T-helper 1 cell treated with Interleukin-12 subunit alpha and Interleukin-12 subunit beta and Interleukin-4 antibody, amounts not matched to agents 30 μg/mL and 1 μg/mL, for 36 hours (primary cell): ENCODE measurements around the gene ZNF454.

Experiments used
- H3K27ac Mint-ChIP-seq: one replicate; pipeline ENCODE4 v1.8.0; 2021; ENCODE audit warnings: mild to moderate bottlenecking, mixed read lengths
- H3K27me3 Mint-ChIP-seq: one replicate; pipeline ENCODE4 v1.8.0; 2021; ENCODE audit warnings: low read depth, mixed read lengths
- H3K36me3 Mint-ChIP-seq: one replicate; pipeline ENCODE4 v1.8.0; 2021; ENCODE audit warnings: low read depth, mixed read lengths
- H3K4me1 Mint-ChIP-seq: one replicate; pipeline ENCODE4 v1.8.0; 2021; ENCODE audit warnings: low read depth, mixed read lengths
- H3K4me3 Mint-ChIP-seq: one replicate; pipeline ENCODE4 v1.8.0; 2021; ENCODE audit warnings: mild to moderate bottlenecking, moderate library complexity, mixed read lengths
- H3K9me3 Mint-ChIP-seq: one replicate; pipeline ENCODE4 v1.8.0; 2021; ENCODE audit warnings: mixed read lengths

ZNF454 gene

DNA sequence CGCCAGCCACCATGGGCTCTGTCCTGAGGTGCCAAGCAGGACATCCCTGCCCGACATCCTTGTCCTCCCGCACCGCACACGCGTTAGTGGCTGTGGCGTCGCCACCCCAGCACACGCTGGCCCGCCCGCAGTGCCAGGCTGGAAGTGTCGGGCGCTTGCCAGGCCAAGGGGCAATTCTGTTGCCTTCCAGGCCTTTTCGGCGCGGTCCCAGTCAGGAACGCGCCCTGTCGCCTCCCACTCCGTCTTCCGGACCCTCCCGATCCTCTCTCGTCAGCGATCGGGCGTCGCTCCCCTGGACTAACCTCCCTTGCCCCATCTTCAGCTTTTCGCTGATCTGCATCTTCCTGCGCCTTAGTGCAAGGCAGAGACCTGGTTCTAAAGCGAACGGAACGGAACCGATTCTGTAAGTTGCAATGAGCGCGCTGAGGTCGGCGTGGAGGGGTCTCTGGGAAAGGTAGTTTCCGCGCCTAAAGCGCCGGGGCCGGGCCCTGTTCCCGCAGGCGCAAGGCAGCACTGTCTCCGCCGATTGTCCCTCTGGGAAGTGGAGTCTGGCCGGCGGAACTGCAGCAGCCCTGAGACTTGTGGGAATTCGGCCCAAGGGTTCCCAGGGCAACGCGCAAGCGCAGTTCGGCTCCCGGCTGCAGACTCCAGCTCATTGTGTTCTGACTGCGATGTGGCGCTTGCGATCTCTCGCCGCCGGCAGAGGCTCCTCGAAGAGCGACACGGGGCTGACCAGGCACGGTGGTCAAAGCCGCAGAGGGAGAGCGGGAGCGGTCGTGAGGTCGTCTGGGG, at the start of gene ZNF454:
Gene ZNF454, plus strand, starts transcription at position 630 of the 792 bp plus-strand sequence. CDS start 1,594 bp downstream, outside the sequence.
- no peak within 1 kb of the TSS for H3K4me3 Mint-ChIP-seq
- peaks cover 75% of the 10 kb centered on the region for H3K9me3 Mint-ChIP-seq
- H3K4me1 Mint-ChIP-seq: no peaks in the 10 kb centered on the region
- H3K27me3 Mint-ChIP-seq: no peaks in the 10 kb centered on the region
- peaks cover under 1% of the 10 kb centered on the region for H3K36me3 Mint-ChIP-seq
- H3K27ac Mint-ChIP-seq: no peak within 1 kb of the TSS

GRCh38 chr5:178895615-178896571, 45.1 kb upstream of the ZNF454 start, which contains the start of gene ZFP2:
ZFP2 (plus strand) TSS chr5:178895913; CDS start chr5:178931314, 35,401 bp downstream.
- Mint-ChIP-seq H3K4me1 (no peaks in the 10 kb centered on the region), H3K27me3 (no peaks in the 10 kb centered on the region), H3K27ac (no peak within 1 kb of the TSS), H3K36me3 (peaks cover 3% of the 10 kb centered on the region), H3K4me3 (peak within 1 kb of the TSS; percentile 71), H3K9me3 (peaks cover 63% of the 10 kb centered on the region)

DNA sequence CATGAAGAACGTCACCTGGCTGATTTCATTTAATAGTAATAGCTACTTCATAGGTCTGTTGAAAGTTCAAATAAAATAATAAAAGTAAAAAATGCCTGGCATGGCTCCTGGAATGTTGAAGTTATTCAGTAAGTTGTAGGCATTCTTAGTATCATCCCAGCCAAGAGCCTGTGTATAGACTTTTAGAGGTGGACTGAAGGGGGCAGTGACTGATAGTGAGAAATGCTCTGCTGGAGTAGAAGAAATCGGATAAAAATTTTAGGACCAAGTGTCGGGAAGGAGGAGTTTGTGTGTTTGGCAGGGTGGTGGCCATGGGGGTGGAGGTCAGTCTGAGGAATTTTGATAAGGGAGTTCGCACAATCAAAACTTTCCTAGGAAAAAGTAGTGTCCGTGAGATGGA, 41.7 kb upstream of the ZNF454 start:
- Mint-ChIP-seq H3K4me1 (no peaks in the 10 kb centered on the region), H3K27me3 (no peaks in the 10 kb centered on the region), H3K9me3 (peaks cover 62% of the 10 kb centered on the region), H3K36me3 (no peaks in the 10 kb centered on the region), H3K27ac (no peak overlapping the region), H3K4me3 (no peak overlapping the region)

- H3K4me3 Mint-ChIP-seq: no peak overlapping the region
- peaks cover 56% of the 10 kb centered on the region for H3K9me3 Mint-ChIP-seq
- no peak overlapping the region for H3K27ac Mint-ChIP-seq
- H3K27me3 Mint-ChIP-seq: no peaks in the 10 kb centered on the region
- no peaks in the 10 kb centered on the region for H3K4me1 Mint-ChIP-seq
- H3K36me3 Mint-ChIP-seq: no peaks in the 10 kb centered on the region
Measured at GRCh38 chr5:178902849-178903248, 38.1 kb upstream of the ZNF454 start.

- peaks cover 2% of the 10 kb centered on the region for H3K36me3 Mint-ChIP-seq
- no peaks in the 10 kb centered on the region for H3K27me3 Mint-ChIP-seq
- no peaks in the 10 kb centered on the region for H3K4me1 Mint-ChIP-seq
- H3K27ac Mint-ChIP-seq: no peak overlapping the region
- no peak overlapping the region for H3K4me3 Mint-ChIP-seq
- peaks cover 79% of the 10 kb centered on the region for H3K9me3 Mint-ChIP-seq
Measured at GRCh38 chr5:178931846-178932760, 8.9 kb upstream of the ZNF454 start.

GRCh38 chr5:178941361-178941760, 363 bp downstream of the ZNF454 start:
- Mint-ChIP-seq H3K9me3 (peaks cover 72% of the 10 kb centered on the region), H3K4me1 (no peaks in the 10 kb centered on the region), H3K36me3 (no peaks in the 10 kb centered on the region), H3K27ac (no peak overlapping the region), H3K4me3 (no peak overlapping the region), H3K27me3 (no peaks in the 10 kb centered on the region)

- Mint-ChIP-seq H3K36me3 (peaks cover 2% of the 10 kb centered on the region), H3K4me3 (no peak overlapping the region), H3K9me3 (peaks cover 83% of the 10 kb centered on the region), H3K27me3 (no peaks in the 10 kb centered on the region), H3K27ac (no peak overlapping the region), H3K4me1 (no peaks in the 10 kb centered on the region)
Measured at GRCh38 chr5:178965465-178966055, 24.6 kb downstream of the ZNF454 start.

- Mint-ChIP-seq H3K4me3 (no peak overlapping the region), H3K27me3 (no peaks in the 10 kb centered on the region), H3K9me3 (peaks cover 53% of the 10 kb centered on the region), H3K4me1 (no peaks in the 10 kb centered on the region), H3K36me3 (peaks cover 2% of the 10 kb centered on the region), H3K27ac (no peak overlapping the region)
Measured at GRCh38 chr5:178981381-178981780, 40.4 kb downstream of the ZNF454 start.

DNA sequence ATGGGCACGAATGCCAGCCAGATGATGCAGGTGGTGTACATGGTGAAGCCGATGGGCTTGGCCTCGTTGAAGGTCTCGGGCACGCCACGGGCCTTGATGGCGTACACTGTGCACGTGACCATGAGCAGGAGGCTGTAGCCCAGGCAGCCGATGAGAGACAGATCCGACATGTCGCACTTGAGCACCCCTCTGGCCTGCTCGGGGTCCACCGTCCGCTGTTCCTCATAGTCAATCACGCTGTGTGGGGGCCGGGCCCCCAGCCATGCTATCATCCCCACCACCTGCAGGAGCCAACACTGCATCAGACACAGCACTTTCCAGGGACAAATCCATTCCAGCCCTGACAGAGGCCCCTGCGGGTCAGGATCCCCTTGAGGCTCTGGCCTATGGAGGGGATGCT, 41.9 kb downstream of the ZNF454 start:
- Mint-ChIP-seq H3K9me3 (peaks cover 48% of the 10 kb centered on the region), H3K4me3 (no peak overlapping the region), H3K27me3 (no peaks in the 10 kb centered on the region), H3K4me1 (no peaks in the 10 kb centered on the region), H3K36me3 (peaks cover 2% of the 10 kb centered on the region), H3K27ac (no peak overlapping the region)

- peaks cover 44% of the 10 kb centered on the region for H3K9me3 Mint-ChIP-seq
Measured at GRCh38 chr5:178983728-178984127, 42.7 kb downstream of the ZNF454 start.

DNA sequence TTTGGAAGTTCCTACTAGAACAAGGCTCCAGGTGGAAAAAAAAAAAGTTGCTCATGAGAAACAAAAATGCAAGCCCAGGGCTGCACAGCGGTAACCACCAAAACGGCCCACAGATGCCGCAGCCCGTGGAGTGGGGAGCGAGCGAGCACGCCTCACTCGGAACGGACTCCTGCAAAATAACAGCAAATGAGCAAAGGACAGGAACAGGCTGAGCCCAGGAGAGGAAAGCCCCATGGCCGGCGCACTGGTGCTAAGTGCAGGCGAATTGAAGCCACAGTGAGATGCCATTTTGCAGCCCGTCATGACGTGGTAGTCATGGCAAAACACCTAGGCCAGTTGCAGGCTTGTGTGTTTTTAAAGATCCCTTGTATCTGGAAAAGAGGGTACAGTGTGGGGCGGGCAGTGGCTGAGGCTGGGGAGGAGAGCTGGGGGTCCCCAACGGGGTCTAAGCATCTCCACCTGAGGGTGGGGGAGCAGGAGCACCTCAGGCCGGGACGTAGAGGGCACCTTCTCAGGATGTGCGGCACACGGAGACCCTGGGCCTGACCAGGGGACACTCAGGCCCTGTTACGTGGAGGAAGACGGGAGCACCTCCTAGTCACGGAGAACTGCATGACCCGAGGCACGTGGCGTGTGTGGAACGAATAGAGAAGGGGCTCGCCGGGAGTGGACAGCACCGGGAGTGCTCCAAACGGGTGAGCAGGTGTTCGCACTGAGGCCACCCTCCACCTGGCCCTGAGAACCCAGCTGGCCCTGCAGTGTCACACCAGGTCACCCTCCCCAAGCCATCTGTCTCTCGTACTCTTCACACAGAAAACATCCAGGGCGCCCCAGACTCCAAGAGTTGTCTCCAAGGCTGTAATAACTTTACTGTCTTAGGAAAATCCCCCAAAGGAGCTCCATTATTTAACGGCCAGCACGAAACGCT, 43.4 kb downstream of the ZNF454 start:
- Mint-ChIP-seq H3K4me3 (no peak overlapping the region), H3K9me3 (peaks cover 42% of the 10 kb centered on the region), H3K27me3 (no peaks in the 10 kb centered on the region), H3K4me1 (no peaks in the 10 kb centered on the region), H3K27ac (no peak overlapping the region), H3K36me3 (peaks cover 4% of the 10 kb centered on the region)

More at GRCh38 chr5:178983728-178984127, 42.7 kb downstream of the ZNF454 start:
- Mint-ChIP-seq H3K27me3 (no peaks in the 10 kb centered on the region), H3K4me1 (no peaks in the 10 kb centered on the region), H3K27ac (no peak overlapping the region), H3K36me3 (peaks cover 4% of the 10 kb centered on the region), H3K4me3 (no peak overlapping the region)

DNA sequence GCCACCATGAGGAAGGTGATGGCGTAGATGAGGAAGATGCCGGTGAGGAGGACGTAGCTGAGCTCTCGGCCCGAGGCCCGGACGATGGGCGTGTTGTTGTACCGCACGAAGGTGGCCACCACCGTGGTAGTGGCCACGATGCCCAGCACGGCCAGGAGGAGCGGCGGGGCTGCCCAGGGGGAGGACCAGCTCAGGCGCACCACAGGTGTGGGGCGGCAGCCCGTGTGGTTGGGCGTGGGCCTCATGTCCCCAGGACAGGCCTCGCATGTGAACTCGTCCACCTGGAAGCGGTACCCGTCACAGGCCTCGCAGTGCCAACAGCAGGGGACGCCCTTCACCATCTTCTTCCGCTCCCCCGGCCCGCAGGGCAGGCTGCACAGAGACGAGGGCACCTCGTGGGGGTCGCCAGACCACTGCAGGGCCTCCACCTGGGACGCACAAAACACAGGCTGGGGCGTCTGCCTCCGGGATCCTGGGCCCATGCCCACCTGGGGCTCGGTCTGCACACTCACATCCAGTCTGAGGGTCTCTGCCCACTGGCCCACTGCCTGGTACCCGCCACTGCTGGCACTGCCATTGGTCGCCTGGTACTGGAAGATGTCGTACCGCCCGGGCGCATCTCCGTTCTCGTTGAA, 45.4 kb downstream of the ZNF454 start:
- Mint-ChIP-seq H3K4me3 (no peak overlapping the region), H3K36me3 (peaks cover 4% of the 10 kb centered on the region), H3K27me3 (no peaks in the 10 kb centered on the region), H3K9me3 (peaks cover 37% of the 10 kb centered on the region), H3K27ac (no peak overlapping the region), H3K4me1 (no peaks in the 10 kb centered on the region)
